Activated naive CD4-positive, alpha-beta T cell treated with anti-CD3 and anti-CD28 coated beads, Interleukin-2, amount 50 U/mL, for 16 hours (primary cell): ENCODE data around the gene VPS13D.

Experiments used
- DNase-seq: peaks from one replicate; pipeline ENCODE4 v3.0.0-alpha.2; 2020

VPS13D gene, protein sequence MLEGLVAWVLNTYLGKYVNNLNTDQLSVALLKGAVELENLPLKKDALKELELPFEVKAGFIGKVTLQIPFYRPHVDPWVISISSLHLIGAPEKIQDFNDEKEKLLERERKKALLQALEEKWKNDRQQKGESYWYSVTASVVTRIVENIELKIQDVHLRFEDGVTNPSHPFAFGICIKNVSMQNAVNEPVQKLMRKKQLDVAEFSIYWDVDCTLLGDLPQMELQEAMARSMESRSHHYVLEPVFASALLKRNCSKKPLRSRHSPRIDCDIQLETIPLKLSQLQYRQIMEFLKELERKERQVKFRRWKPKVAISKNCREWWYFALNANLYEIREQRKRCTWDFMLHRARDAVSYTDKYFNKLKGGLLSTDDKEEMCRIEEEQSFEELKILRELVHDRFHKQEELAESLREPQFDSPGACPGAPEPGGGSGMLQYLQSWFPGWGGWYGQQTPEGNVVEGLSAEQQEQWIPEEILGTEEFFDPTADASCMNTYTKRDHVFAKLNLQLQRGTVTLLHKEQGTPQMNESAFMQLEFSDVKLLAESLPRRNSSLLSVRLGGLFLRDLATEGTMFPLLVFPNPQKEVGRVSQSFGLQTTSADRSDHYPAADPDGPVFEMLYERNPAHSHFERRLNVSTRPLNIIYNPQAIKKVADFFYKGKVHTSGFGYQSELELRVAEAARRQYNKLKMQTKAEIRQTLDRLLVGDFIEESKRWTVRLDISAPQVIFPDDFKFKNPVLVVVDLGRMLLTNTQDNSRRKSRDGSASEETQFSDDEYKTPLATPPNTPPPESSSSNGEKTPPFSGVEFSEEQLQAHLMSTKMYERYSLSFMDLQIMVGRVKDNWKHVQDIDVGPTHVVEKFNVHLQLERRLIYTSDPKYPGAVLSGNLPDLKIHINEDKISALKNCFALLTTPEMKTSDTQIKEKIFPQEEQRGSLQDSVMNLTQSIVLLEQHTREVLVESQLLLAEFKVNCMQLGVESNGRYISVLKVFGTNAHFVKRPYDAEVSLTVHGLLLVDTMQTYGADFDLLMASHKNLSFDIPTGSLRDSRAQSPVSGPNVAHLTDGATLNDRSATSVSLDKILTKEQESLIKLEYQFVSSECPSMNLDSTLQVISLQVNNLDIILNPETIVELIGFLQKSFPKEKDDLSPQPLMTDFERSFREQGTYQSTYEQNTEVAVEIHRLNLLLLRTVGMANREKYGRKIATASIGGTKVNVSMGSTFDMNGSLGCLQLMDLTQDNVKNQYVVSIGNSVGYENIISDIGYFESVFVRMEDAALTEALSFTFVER (N-terminal part only)

DNA sequence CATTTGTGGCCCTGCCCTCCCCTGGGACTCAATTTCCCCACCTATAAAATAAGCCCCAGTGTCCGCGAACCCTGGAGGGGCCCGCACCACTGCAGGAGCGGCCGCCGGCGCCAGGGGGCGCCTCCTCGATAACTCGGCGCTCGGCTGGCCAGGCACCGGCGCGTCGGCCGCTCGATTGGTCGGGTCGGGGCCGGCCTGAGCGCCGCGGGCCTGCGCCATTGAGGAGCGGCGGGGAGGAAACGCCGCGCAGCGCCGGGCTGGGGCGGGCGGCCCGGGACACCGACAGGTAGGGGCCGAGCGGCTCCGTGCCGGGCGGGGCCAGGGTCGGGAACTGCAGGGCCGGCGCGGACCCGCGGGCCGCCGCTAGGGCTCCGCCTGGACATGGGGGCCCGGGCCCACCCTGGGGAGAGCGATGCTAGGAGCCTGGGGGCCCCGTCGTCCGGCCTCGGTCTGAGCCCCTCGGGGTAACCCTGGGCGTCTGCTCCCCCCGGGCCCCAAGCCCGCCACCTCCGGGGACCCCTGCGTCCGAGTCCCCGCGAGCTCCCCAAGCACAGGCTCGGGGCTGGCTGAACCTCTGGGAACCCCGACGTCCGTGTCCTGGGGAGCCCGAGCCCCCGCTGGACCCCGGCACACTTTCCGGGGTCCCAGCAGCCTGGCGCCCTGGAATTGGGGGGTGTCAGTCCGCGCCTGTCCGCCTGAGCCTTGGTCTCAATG lies at the start of gene VPS13D:
VPS13D (plus strand) TSS at position 196 of the 714 bp plus-strand sequence. CDS start 4,237 bp downstream, outside the sequence.
- DNase-seq: peak; percentile 87

DNA sequence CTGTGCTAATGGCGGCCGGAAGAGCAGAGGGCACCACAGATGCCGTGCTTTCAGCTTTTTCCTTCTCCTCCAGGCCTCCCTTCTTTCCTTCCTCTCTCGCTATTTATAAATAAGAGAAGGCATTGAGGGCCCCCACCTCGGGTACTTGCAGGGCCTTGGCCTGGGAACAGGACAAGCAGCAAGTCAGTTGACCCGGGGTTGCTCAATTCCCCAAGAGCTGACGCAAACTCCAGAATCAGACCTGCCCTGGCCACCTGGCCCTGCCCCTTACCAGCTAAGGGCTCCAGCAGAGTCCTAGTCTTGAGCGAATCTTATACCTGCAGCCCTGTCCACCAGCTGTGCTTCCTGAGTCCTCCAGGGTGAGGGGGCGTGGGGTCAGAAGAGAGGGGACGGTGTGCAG lies 49.5 kb upstream of the VPS13D start:
- DNase-seq: no peak

DNA sequence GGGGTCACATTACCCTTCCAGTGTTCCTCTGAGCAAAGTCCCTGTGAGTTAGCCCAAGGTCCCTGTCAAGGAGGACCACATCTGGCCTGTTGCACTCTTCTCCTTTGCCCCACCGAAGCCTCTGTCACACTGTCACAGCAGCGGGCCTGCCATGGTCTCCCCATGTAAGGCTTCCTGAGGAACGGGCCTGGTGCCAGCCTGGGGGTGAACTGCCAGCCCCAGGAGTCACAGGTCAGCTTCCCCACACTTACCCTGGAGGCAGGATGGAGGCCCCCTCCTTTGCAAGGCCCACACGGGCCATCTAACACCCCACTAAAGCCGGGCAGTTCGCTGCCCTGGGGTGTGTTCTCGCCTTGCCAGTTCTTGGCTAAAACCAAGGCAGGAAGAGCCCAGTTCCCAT lies 48.9 kb upstream of the VPS13D start:
- no peak for DNase-seq

DNA sequence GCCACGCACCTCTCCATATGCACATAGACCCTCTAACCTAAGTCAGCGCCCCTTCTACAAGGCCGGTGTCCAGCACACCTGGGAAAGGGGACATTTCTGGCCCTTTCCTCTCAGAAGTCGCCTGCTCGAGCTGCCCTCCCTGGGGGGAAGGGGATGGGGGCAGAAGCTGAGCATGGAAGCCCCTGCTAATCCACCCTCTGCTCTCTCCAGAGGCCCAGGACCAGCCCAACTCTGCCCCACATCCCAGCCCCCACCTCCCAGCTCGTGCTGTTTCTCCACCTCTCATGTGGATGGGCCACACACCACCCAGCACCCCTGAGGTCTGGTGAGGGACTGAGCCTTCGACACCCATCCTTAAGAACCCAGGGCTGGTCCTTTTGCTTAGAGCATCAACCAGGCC lies 48.3 kb upstream of the VPS13D start:
- no peak for DNase-seq

DNA sequence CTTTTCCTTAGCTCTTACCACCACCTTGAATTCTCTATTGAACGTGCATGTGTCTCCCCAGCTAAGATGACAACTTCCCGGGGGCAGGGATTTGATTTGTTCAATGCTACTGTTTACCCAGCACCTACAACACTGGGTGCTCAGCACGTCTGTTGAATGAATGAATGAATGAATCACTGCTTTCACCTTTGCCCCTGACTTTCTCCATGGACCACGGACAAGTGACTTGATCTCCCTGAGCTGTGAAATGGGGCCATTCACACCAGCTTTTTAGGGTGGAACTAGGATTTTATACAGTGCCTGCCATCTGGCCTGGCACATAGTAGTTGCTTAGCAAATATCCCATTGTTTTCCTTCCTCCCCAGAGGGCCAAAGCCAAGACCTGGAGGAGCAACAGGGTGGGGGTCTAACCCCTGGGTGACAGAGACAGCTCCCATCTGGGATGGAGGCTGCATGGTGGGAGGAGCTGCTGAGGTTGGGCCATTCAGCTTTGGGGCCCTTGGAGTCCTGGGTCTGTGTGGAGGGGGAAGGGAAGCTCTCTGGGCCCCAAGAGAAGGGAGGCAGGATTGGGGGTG lies 47.3 kb upstream of the VPS13D start:
- no peak for DNase-seq

DNA sequence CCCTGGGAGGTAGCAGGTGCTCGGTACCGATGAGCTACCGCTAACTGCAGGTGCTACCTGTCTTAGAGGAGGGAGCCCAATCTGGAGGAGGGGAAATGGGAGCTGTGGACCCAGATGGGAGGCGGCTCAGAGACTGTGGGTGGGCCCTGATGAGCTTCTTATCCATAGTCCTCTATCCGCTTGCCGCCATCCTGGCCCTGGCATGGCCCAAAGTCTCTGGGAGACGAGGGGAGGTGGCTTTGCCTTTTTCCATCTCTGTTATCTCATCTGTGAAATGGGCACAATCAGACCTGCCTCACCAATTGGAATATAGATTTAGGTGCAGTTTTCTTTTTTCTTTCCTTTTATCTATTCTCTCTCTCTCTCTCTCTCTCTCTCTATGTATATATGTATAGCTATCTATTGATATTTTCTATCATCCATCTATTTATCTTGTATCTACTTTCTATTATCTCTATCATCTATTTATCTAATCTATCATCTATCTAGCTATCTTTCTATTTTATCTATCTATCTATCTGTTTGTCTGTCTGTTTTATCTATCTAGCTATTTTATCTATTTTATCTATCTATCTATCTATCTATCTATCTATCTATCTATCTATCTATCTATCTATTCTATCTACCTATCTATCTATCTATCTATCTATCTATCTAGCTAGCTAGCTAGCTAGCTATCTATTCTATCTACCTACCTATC lies 46.6 kb upstream of the VPS13D start:
- no peak for DNase-seq

DNA sequence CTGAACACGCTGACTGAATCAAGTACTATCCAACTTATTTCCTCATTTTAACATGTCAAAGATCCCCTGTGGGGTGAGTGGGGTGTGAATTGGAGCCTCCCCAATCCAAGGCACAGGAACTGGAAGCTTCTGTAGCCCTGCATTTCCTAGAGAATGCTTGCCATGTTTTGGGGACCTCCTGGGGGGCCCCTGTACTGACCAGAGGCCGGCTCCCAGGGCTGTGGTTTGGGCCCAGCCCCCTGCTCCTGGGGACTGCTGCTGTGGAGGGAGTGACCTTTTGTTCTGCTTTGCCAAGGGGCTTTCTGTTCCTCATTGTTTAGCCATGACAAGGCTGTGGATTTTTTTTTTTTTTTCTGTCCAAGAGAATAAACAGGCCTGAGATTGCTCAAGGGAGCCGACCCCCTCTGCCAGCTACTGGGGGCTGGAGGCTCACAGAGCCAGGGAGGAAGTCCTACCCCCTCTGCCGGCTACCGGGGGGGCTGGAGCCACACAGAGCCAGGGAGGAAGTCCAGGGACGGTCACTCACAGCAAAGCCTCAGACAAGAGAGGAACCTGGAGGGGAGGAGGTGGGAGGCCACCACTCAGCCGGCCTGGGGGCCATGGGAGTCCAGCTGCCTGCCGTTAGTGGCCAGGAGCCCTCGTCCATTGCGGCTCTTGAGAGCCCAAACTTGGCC lies 45.7 kb upstream of the VPS13D start:
- DNase-seq: no peak

DNA sequence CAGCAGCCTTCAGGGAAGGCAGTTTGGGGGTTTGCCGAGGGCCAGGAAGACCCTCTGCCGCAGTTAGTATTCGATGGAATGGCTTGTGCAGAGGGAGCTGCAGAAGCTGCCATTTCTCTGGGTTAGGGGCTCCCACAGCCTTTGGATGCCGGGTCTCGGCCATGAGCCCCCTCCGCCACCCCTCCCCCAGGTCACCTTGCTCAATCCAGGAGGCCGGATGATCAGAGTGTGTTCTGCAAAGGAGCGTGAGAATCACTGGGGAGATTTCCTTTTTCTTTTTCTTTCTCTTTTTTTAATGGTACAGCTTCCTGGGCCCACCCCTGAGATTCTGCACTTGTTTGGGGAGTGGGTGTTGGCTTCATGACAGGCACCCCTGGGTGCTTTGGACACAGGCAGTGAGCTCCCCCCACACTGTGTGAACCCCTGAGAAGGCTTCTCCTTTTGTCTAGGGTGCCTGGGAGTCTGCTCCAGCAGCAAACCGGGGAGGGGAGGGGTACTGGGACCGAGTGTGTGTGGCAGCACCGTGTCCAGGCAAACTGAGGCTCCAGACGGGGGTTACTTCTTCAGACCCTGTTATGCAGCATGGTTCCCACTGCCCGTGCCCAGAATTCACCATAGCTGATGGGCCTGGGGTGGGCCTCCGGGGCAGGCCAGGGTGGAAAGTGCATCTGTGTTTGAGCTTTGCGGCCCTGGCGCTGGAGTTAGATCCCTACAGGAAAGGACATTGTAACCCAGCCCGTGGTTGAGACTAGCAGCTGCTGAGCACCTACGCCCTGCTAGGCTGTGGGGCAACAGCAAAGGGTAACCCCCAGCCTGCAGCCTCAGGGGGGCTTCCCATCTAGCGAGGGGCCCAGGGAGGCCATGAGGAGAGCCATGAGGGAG lies 44.6 kb upstream of the VPS13D start:
- no peak for DNase-seq

DNA sequence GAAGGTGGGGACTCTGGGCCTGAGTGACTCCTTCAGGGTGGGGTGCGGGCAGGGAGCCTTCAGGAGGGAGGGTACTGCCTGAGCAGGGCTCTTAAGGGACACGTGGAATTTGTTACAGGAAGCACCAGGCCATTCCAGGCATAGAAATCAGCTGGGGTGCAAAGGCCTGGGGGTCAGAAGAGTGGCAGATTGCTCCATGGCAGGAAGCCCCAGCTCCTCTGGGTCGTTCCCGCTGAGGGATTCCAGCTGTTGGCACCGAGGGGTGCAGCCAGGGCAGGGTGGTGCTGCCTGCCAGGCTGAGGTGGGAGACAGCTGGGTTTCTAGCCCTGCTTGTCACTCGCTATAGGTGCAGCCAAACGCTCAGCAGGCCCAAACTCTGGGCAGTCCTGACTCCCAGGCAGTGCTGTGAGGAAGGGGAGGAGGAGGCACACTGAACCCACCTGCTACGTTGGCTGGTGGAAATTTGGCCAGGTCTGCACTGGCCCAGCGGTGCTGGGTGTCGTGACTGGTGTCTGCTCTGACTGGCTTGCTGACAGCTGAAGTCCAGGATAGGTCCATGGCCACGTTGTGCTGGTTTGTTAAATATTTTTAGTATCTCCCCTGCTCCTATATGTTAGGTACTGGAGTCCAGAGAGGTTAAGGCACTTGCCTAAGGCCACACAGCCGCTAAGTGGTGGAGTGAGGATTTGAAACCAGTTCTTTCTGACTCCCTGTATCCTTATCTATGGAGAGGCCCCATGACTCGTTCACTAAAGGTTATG lies 43.7 kb upstream of the VPS13D start:
- no peak for DNase-seq

DNA sequence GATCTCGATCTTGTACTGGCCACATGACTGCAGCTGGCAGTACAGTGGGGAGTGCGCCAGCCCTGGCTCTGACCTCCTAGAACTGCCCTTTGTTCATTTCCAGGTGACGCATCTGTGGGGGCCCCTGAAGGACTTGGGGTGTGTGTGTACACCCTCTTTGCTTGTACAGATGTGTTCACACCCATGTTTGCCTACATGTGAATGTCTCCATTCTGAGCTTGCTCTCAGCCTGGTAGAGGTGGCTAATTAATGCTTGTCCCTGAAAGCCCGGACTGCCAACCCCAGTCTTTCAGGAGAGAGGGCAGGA lies 43.2 kb upstream of the VPS13D start:
- DNase-seq: no peak

DNA sequence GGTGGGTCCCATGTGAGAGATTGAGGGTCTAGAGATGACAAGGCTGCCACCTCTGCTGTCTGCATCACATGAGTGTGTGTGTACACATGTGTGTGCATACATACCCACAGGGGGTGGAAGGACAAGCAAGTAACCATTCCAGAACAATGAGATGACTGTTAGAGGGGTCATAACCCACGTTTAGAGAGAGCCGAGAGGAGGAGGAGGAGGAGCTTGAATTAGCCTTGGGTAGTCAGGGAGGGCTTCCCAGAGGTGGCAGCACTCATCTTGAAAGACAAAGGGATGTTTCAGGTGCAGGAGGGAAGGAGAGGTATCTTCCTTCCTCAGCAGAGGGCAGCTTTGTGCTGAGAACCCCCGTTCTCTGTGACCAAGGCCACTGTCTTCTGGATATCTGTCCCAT lies 41.7 kb upstream of the VPS13D start:
- no peak for DNase-seq

DNA sequence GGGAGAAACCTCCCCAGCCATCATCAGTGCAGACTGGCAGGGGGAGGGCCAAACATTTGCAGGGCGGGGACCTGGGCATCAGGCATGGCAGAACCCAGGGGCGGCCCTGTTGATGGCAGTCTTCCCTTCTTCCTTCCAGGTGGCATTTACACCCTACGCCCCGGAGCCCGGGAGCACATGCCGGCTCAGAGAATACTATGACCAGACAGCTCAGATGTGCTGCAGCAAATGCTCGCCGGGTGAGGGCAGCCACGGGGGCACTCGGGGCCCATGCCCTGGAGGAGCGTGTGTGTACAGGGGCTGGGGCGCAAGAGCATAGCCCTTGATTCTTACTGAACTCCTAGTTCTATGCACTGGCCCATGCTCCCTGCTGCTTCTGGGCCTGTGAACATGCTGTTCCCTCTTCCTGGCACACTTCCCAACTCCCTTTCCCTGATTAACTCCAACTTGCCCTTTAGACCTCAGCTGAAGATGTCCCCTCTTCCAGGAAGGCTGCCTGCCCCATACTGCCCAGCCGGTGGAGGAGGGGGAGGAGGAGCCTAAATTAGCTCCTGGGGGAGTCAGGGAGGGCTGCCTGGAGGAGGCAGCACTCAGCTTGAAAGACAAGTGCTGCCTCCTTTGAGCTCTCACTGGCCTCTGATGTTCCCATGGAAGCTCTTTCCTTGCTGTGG lies 41.0 kb upstream of the VPS13D start:
- no peak for DNase-seq

DNA sequence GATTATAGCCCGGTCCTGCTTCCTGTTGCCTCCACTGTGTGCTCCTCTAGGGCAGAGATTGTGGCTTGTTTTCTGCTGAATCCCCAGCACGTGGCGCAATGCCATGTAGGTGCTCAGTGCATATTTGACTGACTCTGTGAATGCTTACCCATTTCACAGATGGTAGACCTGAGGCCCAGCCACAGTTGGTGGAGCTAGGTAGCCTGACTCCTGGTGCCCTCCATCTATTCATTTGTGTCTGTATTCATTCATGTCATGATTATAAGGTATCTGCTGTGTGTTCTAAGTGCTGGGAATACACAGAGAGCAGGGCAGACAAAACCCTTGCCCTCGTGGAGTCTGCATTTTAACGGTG lies 40.5 kb upstream of the VPS13D start:
- no peak for DNase-seq

DNA sequence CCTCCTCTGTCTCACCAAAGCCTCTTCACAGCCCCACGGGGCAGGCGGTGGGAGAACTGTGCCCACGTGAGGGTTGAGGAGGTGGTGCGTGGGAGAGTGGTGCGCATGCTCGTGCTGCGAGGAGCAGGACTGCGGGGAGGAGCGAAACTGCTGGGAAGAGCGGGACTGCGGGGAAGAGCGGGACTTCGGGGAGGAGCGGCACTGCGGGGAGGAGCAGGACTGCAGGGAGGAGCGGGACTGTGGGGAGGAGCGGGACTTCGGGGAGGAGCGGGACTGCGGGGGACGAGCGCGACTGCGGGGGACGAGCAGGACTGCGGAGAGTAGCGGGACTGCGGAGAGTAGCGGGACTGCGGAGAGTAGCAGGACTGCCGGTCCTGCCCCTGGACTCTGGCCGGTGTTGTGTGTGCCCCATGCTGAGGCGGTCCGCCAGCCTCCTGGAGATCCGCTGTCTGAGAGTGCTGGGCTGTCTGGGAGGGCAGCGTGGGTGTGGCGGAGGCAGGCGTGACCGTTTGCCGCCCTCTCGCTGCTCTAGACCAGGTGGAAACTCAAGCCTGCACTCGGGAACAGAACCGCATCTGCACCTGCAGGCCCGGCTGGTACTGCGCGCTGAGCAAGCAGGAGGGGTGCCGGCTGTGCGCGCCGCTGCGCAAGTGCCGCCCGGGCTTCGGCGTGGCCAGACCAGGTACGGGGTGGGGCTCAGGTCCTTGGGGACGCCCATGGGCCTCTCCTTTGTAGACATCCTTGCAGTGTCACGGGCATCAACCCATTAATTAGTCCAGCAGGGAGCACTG lies 38.4 kb upstream of the VPS13D start:
- DNase-seq: no peak

DNA sequence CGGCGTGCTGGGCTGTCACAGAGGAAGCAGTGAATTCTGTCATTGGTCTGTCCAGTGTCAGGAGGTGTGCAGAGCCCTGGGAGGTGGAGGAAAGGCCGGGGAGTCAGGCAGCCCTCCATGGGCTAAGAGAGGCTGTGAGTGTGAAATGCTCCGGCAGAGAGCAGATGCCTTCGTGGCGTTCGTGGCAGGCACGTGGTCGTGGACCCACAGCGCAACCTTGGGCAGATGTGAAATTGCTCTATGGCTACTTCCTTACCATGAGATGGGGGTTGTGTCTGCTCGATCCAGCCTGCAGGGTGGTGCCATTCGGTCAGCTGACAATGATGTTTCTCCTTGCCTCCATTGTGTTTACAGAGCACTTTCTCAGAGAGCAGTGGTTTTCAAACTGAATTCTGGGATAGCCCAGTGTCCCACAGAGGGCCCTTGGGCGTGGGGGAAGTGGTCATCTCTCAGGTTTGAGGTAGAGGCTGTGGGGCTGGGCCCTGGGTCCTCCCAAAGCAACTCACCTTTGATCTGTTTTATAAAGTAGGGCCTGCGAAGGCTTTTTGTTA lies 35.1 kb upstream of the VPS13D start:
- no peak for DNase-seq

DNA sequence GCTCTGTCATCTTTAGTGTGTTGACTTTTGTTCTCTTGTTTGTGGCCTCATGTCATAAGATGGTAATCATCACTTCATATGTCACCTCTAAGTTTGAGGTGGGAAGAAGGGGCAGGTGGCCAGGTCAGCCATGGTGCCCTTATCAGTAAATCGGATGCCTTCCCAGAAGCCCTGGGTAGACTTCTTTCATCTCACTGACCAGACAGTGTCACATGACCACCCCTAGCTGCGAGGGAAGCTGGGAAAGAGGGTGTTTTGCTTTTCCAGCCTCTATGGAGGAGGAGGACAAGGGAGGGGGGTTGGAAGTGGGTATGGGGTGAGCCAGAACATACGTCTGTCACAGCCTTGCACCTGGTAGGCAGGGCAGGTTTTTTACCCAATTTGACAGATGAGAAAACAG lies 34.4 kb upstream of the VPS13D start:
- no peak for DNase-seq

DNA sequence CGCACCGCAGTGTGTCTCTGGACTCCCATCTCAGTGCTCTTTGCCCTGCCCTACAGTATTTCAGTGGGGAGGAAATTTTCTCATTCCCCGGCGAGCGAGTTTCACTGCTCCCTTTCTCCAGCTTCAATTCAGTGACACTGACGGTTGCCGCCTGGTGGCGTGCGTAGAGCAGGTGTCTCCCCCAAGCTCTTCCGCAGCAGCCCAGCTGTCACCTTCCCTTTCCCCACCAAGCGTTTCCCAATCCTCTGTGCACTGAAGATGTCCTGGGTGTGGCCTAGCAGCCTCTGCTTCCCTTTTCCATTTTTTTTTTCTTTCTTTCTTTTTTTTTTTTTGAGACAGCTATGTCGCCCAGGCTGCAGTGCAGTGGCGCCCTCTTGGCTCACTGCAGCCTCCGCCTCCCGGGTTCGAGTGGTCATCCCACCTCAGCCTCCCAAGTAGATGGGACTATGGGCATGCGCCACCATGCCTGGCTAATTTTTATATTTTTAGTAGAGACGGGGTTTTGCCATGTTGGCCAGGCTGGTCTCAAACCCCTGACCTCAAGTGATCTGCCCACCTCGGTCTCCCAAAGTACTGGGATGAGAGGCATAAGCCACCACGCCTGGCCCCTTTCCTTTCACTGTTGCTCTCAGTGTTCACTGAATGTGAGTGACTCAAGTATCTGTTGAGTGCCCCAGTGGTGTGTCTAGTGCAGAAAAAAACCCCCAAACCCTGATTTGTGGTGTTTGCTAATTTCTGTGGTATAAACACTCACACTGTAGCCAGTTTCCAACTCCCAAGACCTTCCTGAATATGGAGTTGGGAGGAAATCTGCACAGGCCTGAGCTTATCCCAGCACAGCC lies 33.0 kb upstream of the VPS13D start:
- no peak for DNase-seq
